GM23338 (cell line): ENCODE results near the gene LATS2.

ENCODE experiments used
- CREB1 ChIP-seq: fragments of 250-450 bp; sonication (Bioruptor Pico); IDR thresholded peaks from 2 replicates; pipeline ENCODE4 v1.5.0; 2020; ENCODE audit warnings: low read depth, mild to moderate bottlenecking, moderate library complexity
- CTCF ChIP-seq, 2 experiments: fragments of 200-600 bp in 1 of 2; sonication (generic) in 1 of 2; conservative IDR thresholded peaks; 2 replicates each; pipeline versions ENCODE4 v1.5.1 to v1.6.1; 2016 to 2017; ENCODE audit warnings: antibody characterized with exemption in 2 of 2, low read depth in 2 of 2, mild to moderate bottlenecking in 2 of 2, moderate library complexity in 1 of 2
- ETS1 ChIP-seq: IDR thresholded peaks from 2 replicates; pipeline ENCODE4 v1.6.1; 2016; ENCODE audit warnings: antibody characterized with exemption
- EZH2 ChIP-seq: fragments of 200-600 bp; sonication (generic); IDR thresholded peaks from one replicate; pipeline ENCODE4 v1.8.0; 2017; ENCODE audit warnings: antibody characterized with exemption, mild to moderate bottlenecking, low read depth; ENCODE audit not compliant: unreplicated experiment
- EZH2phosphoT487 ChIP-seq: fragments of 200-600 bp; sonication (generic); IDR thresholded peaks from one replicate; pipeline ENCODE4 v1.8.1; 2018; ENCODE audit warnings: antibody characterized with exemption; ENCODE audit not compliant: unreplicated experiment
- JUNB ChIP-seq: IDR thresholded peaks from one replicate; pipeline ENCODE4 v1.6.1; 2016; ENCODE audit warnings: antibody characterized with exemption; ENCODE audit not compliant: unreplicated experiment
- NANOG ChIP-seq: IDR thresholded peaks from 2 replicates; pipeline ENCODE4 v1.6.1; 2016; ENCODE audit warnings: antibody characterized with exemption, borderline replicate concordance
- POLR2AphosphoS5 ChIP-seq: IDR thresholded peaks from 2 replicates; pipeline ENCODE4 v1.6.1; 2016; ENCODE audit warnings: antibody characterized with exemption, low read depth
- REST ChIP-seq: IDR thresholded peaks from one replicate; pipeline ENCODE4 v1.6.1; 2018; ENCODE audit warnings: antibody characterized with exemption; ENCODE audit not compliant: unreplicated experiment
- STAT1 ChIP-seq: IDR thresholded peaks from one replicate; pipeline ENCODE4 v1.6.1; 2016; ENCODE audit warnings: antibody characterized with exemption; ENCODE audit not compliant: unreplicated experiment
- ZNF114 ChIP-seq: fragments of 250-450 bp; sonication (Bioruptor Pico); IDR thresholded peaks from 2 replicates; pipeline ENCODE4 v1.5.0; 2020; ENCODE audit warnings: mild to moderate bottlenecking, moderate library complexity
- ZNF331 ChIP-seq: fragments of 250-450 bp; sonication (Bioruptor Pico); IDR thresholded peaks from 2 replicates; pipeline ENCODE4 v1.5.0; 2020; ENCODE audit warnings: low read depth, mild to moderate bottlenecking, moderate library complexity
- TF ChIP-seq, protein P1 (sequence below): fragments of 250-450 bp; sonication (Bioruptor Pico); IDR thresholded peaks from 2 replicates; pipeline ENCODE4 v1.5.0; 2020; ENCODE audit warnings: mild to moderate bottlenecking, moderate library complexity

- TF ChIP-seq CTCF (conservative IDR thresholded peaks at IDR 0.05; ENCODE audit: low read depth in 2 of 2), result no peak
- no peak for TF ChIP-seq REST
- TF ChIP-seq POLR2AphosphoS5, result no peak
- TF ChIP-seq CREB1 (CRISPR knock-in tag), result no peak
- no peak for TF ChIP-seq NANOG
- TF ChIP-seq EZH2, result no peak
- no peak for TF ChIP-seq EZH2phosphoT487
- TF ChIP-seq JUNB, result no peak
- no peak for TF ChIP-seq ZNF331
- TF ChIP-seq, protein P1, sequence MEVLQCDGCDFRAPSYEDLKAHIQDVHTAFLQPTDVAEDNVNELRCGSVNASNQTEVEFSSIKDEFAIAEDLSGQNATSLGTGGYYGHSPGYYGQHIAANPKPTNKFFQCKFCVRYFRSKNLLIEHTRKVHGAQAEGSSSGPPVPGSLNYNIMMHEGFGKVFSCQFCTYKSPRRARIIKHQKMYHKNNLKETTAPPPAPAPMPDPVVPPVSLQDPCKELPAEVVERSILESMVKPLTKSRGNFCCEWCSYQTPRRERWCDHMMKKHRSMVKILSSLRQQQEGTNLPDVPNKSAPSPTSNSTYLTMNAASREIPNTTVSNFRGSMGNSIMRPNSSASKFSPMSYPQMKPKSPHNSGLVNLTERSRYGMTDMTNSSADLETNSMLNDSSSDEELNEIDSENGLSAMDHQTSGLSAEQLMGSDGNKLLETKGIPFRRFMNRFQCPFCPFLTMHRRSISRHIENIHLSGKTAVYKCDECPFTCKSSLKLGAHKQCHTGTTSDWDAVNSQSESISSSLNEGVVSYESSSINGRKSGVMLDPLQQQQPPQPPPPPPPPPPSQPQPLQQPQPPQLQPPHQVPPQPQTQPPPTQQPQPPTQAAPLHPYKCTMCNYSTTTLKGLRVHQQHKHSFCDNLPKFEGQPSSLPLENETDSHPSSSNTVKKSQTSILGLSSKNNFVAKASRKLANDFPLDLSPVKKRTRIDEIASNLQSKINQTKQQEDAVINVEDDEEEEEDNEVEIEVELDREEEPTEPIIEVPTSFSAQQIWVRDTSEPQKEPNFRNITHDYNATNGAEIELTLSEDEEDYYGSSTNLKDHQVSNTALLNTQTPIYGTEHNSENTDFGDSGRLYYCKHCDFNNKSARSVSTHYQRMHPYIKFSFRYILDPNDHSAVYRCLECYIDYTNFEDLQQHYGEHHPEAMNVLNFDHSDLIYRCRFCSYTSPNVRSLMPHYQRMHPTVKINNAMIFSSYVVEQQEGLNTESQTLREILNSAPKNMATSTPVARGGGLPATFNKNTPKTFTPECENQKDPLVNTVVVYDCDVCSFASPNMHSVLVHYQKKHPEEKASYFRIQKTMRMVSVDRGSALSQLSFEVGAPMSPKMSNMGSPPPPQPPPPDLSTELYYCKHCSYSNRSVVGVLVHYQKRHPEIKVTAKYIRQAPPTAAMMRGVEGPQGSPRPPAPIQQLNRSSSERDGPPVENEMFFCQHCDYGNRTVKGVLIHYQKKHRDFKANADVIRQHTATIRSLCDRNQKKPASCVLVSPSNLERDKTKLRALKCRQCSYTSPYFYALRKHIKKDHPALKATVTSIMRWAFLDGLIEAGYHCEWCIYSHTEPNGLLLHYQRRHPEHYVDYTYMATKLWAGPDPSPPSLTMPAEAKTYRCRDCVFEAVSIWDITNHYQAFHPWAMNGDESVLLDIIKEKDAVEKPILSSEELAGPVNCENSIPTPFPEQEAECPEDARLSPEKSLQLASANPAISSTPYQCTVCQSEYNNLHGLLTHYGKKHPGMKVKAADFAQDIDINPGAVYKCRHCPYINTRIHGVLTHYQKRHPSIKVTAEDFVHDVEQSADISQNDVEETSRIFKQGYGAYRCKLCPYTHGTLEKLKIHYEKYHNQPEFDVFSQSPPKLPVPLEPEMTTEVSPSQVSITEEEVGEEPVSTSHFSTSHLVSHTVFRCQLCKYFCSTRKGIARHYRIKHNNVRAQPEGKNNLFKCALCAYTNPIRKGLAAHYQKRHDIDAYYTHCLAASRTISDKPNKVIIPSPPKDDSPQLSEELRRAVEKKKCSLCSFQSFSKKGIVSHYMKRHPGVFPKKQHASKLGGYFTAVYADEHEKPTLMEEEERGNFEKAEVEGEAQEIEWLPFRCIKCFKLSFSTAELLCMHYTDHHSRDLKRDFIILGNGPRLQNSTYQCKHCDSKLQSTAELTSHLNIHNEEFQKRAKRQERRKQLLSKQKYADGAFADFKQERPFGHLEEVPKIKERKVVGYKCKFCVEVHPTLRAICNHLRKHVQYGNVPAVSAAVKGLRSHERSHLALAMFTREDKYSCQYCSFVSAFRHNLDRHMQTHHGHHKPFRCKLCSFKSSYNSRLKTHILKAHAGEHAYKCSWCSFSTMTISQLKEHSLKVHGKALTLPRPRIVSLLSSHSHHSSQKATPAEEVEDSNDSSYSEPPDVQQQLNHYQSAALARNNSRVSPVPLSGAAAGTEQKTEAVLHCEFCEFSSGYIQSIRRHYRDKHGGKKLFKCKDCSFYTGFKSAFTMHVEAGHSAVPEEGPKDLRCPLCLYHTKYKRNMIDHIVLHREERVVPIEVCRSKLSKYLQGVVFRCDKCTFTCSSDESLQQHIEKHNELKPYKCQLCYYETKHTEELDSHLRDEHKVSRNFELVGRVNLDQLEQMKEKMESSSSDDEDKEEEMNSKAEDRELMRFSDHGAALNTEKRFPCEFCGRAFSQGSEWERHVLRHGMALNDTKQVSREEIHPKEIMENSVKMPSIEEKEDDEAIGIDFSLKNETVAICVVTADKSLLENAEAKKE, result no peak
- TF ChIP-seq ZNF114, result no peak
- no peak for TF ChIP-seq ETS1
- no peak for TF ChIP-seq STAT1
Observed at GRCh38 chr13:21020581-21020980, 40.8 kb downstream of the LATS2 start.
